ENCODE measurements around the gene PGAM1. TPM values are rescaled to one million over a fixed set of nuclear protein-coding genes. Genes with fewer than 3 reads are reported as not detected.
A peak's percentile ranks its signal among the peaks of the same experiment; 100 is the strongest.
"Not testable (repeated sequence)": the region's sequence is repeated elsewhere in the genome, so short reads cannot be mapped to it uniquely, and the experiment has no call there.

PGAM1 gene
- total RNA-seq, 2 experiments from 2014 or later, result 289 to 467 TPM

- CTCF ChIA-PET (ENCODE audit: unreplicated experiment), result no interaction called here
- H3K27ac ChIP-seq (ENCODE audit: low read depth, low read length, poor library complexity, severe bottlenecking), result peak overlapping the region; percentile 36
- peaks cover 29% of the 10 kb centered on the region for H3K4me1 ChIP-seq (ENCODE audit: insufficient read depth, low read length, poor library complexity, severe bottlenecking)
- H3K4me2 ChIP-seq (ENCODE audit: low read length), result peak overlapping the region; percentile 55
- intact Hi-C loops (cut with micrococcal nuclease; ENCODE audit: unreplicated experiment), result no loop called here
- TF ChIP-seq EZH2phosphoT487 (IDR thresholded peaks at IDR 0.05; ENCODE audit: borderline replicate concordance, low read depth, low read length) (no peak), CTCF (conservative IDR thresholded peaks at IDR 0.05; ENCODE audit: low read length) (no peak)
- peak overlapping the region; percentile 20; the same call in 1 of the 2 replicates for H2AFZ ChIP-seq (ENCODE audit: low read length)
- H3K9me3 ChIP-seq (ENCODE audit: low read length), result no peaks in the 10 kb centered on the region
- H3K4me3 ChIP-seq (ENCODE audit: low read depth, low read length, poor library complexity, severe bottlenecking), result peak overlapping the region; percentile 6
- DNase-seq (ENCODE audit: low spot score), result peak; percentile 60
- H3K9me2 ChIP-seq (ENCODE audit: insufficient read depth, low read length), result no peaks in the 10 kb centered on the region
- POLR2A ChIA-PET, result interaction anchor here (0.6 to 0.7 kb wide), 2 partner anchors 25 to 76 kb away, joined by 3 to 4 read pairs; no protein-coding TSS in a partner anchor
- BruUV-seq (replicated peaks), result no TSS peak
- no peaks in the 10 kb centered on the region for H3K79me2 ChIP-seq (ENCODE audit: insufficient read depth, low read depth, low read length)
- no peaks in the 10 kb centered on the region for H3K36me3 ChIP-seq (ENCODE audit: insufficient read depth, low read length)
- no peaks in the 10 kb centered on the region for H4K20me1 ChIP-seq (ENCODE audit: insufficient read depth, low read length)
Measured at GRCh38 chr10:97416565-97416964, 9.4 kb upstream of the PGAM1 start.

- CTCF ChIA-PET (ENCODE audit: unreplicated experiment); H3K4me2 ChIP-seq (ENCODE audit: low read length); H3K9me3 ChIP-seq (ENCODE audit: low read length); H3K9me2 ChIP-seq (ENCODE audit: insufficient read depth, low read length); H2AFZ ChIP-seq (ENCODE audit: low read length); BruUV-seq (replicated peaks); intact Hi-C loops (cut with micrococcal nuclease; ENCODE audit: unreplicated experiment); H3K27ac ChIP-seq (ENCODE audit: low read depth, low read length, poor library complexity, severe bottlenecking); DNase-seq (ENCODE audit: low spot score); H3K4me3 ChIP-seq (ENCODE audit: low read depth, low read length, poor library complexity, severe bottlenecking): not testable (repeated sequence)
- Histone ChIP-seq H3K79me2 (ENCODE audit: insufficient read depth, low read depth, low read length) (peaks cover 32% of the 10 kb centered on the region), H3K36me3 (ENCODE audit: insufficient read depth, low read length) (peaks cover 19% of the 10 kb centered on the region), H3K4me1 (ENCODE audit: insufficient read depth, low read length, poor library complexity, severe bottlenecking) (peaks cover 21% of the 10 kb centered on the region), H4K20me1 (ENCODE audit: insufficient read depth, low read length) (peaks cover 15% of the 10 kb centered on the region; the same call in 1 of the 2 replicates)
- POLR2A ChIA-PET, result interaction anchor here (0.7 to 1.4 kb wide), 3 partner anchors 10 to 812 kb away, joined by 3 to 4 read pairs (median 4); no protein-coding TSS in a partner anchor
Measured at GRCh38 chr10:97423757-97424098, 2.3 kb upstream of the PGAM1 start.

DNA sequence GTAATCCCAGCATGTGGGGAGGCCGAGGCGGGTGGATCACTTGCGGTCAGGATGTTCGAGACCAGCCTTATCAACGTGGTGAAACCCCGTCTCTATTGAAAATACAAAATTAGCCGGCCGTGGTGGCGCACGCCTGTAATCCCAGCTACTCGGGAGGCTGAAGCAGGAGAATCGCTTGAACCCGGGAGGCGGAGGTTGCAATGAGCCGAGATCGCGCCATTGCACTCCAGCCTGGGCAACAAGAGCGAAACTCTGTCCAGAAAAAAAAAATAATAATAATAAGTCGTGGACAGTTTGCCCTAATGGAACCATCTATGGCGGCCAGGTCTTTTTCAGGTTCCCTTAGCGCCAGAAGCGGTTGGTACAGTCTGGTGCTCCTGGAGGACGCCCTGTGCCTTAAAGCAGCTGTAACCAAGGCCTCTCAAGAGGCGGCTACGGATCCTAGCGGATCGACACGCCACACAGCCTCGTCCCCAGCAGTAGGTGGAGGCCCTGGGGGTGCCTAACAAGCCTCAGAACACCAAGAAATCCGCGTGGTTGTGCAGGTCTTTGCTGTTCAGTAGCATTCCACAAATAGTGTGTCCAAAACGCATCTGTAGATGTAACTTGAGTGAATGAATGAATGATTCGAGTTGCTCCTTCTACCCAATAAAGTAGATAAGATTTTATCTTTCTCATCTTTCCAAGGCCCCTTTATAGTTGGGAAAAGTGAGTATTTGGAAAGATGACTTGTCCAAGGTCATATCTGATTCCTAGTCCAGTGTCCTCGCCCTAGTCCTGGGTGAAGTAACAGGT is 982 bp downstream of the PGAM1 start:
- H3K27ac ChIP-seq (ENCODE audit: low read depth, low read length, poor library complexity, severe bottlenecking), result peak overlapping the region; percentile 70
- peaks cover 56% of the 10 kb centered on the region for H3K79me2 ChIP-seq (ENCODE audit: insufficient read depth, low read depth, low read length)
- peak overlapping the region; percentile 92 for H3K4me2 ChIP-seq (ENCODE audit: low read length)
- DNase-seq (ENCODE audit: low spot score), result peak; percentile 51
- no peaks in the 10 kb centered on the region for H3K9me2 ChIP-seq (ENCODE audit: insufficient read depth, low read length)
- H4K20me1 ChIP-seq (ENCODE audit: insufficient read depth, low read length), result peaks cover 17% of the 10 kb centered on the region; the same call in 1 of the 2 replicates
- intact Hi-C loops (cut with micrococcal nuclease; ENCODE audit: unreplicated experiment), result loop anchor here (1.0 kb wide), 1 partner anchor 20 kb away; no protein-coding TSS in a partner anchor
- TF ChIP-seq EZH2phosphoT487 (IDR thresholded peaks at IDR 0.05; ENCODE audit: borderline replicate concordance, low read depth, low read length), result no peak
- no peak for TF ChIP-seq CTCF (conservative IDR thresholded peaks at IDR 0.05; ENCODE audit: low read length)
- CTCF ChIA-PET (ENCODE audit: unreplicated experiment), result no interaction called here
- BruUV-seq (replicated peaks), result no TSS peak
- H3K4me3 ChIP-seq (ENCODE audit: low read depth, low read length, poor library complexity, severe bottlenecking), result peak overlapping the region; percentile 87
- H3K9me3 ChIP-seq (ENCODE audit: low read length), result no peaks in the 10 kb centered on the region
- H3K36me3 ChIP-seq (ENCODE audit: insufficient read depth, low read length), result peaks cover 51% of the 10 kb centered on the region
- H3K4me1 ChIP-seq (ENCODE audit: insufficient read depth, low read length, poor library complexity, severe bottlenecking), result peaks cover 17% of the 10 kb centered on the region
- POLR2A ChIA-PET, result interaction anchor here (0.7 to 2.3 kb wide), 4 partner anchors 9 to 234 kb away, joined by 3 to 8 read pairs (median 4); partner anchors contain the start of gene RRP12
- no peak overlapping the region for H2AFZ ChIP-seq (ENCODE audit: low read length)

All from OCI-LY7 (cell line).